NK-92 treated with Interleukin-12 subunit alpha and Interleukin-12 subunit beta, amount 100 ng/mL, for 24 hours (cell line): ENCODE results near the gene DSC3.
"Not testable (repeated sequence)": the region's sequence is repeated elsewhere in the genome, so short reads cannot be mapped to it uniquely, and the experiment has no call there.

ENCODE experiments used
- DNase-seq: peaks from one replicate; lab custom pipeline; 2025; lab: John Stamatoyannopoulos, UW

The DSC3 gene

GRCh38 chr18:31041271-31042083, 1.1 kb downstream of the DSC3 start:
- DNase-seq, result no peak

GRCh38 chr18:31040686-31041270, 1.8 kb downstream of the DSC3 start:
- no peak for DNase-seq

GRCh38 chr18:31039426-31039825, 3.1 kb downstream of the DSC3 start:
- no peak for DNase-seq

- DNase-seq, result not testable (repeated sequence)
Observed at GRCh38 chr18:31037686-31038085, 4.9 kb downstream of the DSC3 start.

- no peak for DNase-seq
Observed at GRCh38 chr18:31034541-31034940, 8.0 kb downstream of the DSC3 start.

- no peak for DNase-seq
Observed at GRCh38 chr18:31030574-31031278, 11.8 kb downstream of the DSC3 start.

- DNase-seq, result no peak
Observed at GRCh38 chr18:31015715-31016434, 26.7 kb downstream of the DSC3 start.

GRCh38 chr18:31011455-31011854, 31.1 kb downstream of the DSC3 start:
- DNase-seq, result not testable (repeated sequence)

GRCh38 chr18:31010601-31011000, 31.9 kb downstream of the DSC3 start:
- DNase-seq, result no peak

GRCh38 chr18:30999887-31000628, 42.5 kb downstream of the DSC3 start:
- no peak for DNase-seq

- no peak for DNase-seq
Observed at GRCh38 chr18:30999186-30999585, 43.4 kb downstream of the DSC3 start.

- no peak for DNase-seq
Observed at GRCh38 chr18:30997223-30997622, 45.3 kb downstream of the DSC3 start.

GRCh38 chr18:30992231-30992630, 50.3 kb downstream of the DSC3 start:
- DNase-seq, result no peak

GRCh38 chr18:30991397-30991796, 51.1 kb downstream of the DSC3 start:
- DNase-seq, result no peak

GRCh38 chr18:30989141-30989540, 53.4 kb downstream of the DSC3 start:
- no peak for DNase-seq

- DNase-seq, result no peak
Observed at GRCh38 chr18:30988440-30988839, 54.1 kb downstream of the DSC3 start.

- no peak for DNase-seq
Observed at GRCh38 chr18:30987467-30988241, 54.9 kb downstream of the DSC3 start.

GRCh38 chr18:30985753-30986152, 56.8 kb downstream of the DSC3 start:
- no peak for DNase-seq

GRCh38 chr18:30982285-30982992, 60.1 kb downstream of the DSC3 start:
- DNase-seq, result no peak

GRCh38 chr18:30978091-30978490, 64.5 kb downstream of the DSC3 start:
- DNase-seq, result not testable (repeated sequence)
